Kidney (tissue), 14 donors: ENCODE measurements around the gene MIDN. TPM values are rescaled to one million over a fixed set of nuclear protein-coding genes. Genes with fewer than 3 reads are reported as not detected.
A peak's percentile ranks its signal among the peaks of the same experiment; 100 is the strongest.

Experiments
- DNase-seq, 5 donors: peaks; one replicate each; pipeline ENCODE4 v3.0.0-alpha.2; 2013 to 2020
- FAIRE-seq: peaks from 2 replicates; lab custom pipeline; 2012; peaks lifted over from hg19 to GRCh38; lab: Jason Lieb, UNC
- H3K27ac ChIP-seq, 2 donors: one replicate each; pipeline ENCODE4 v1.7.0; 2013; ENCODE audit warnings: low read depth in 2 of 2, low read length in 2 of 2, inconsistent platforms in 1 of 2
- H3K27me3 ChIP-seq: one replicate; pipeline ENCODE4 v1.7.1; 2013; ENCODE audit warnings: low read length, inconsistent platforms; ENCODE audit not compliant: control insufficient read depth, insufficient read depth
- H3K36me3 ChIP-seq, 3 donors: one replicate each; pipeline versions ENCODE4 v1.7.0 to v1.7.1; 2013; ENCODE audit warnings: low read length in 3 of 3, control low read depth in 1 of 3, inconsistent platforms in 1 of 3; ENCODE audit not compliant: insufficient read depth in 3 of 3, control insufficient read depth in 2 of 3
- H3K4me1 ChIP-seq, 3 donors: one replicate each; pipeline versions ENCODE4 v1.7.0 to v1.7.1; 2013; ENCODE audit warnings: low read length in 3 of 3, inconsistent platforms in 1 of 3, low read depth in 1 of 3; ENCODE audit not compliant: control insufficient read depth in 2 of 3, insufficient read depth in 2 of 3
- H3K4me3 ChIP-seq, 3 donors: one replicate each; pipeline versions ENCODE4 v1.7.0 to v1.8.1; 2013; ENCODE audit warnings: low read length in 3 of 3, control low read depth in 1 of 3, inconsistent platforms in 1 of 3
- H3K9ac ChIP-seq, 3 donors: one replicate each; pipeline versions ENCODE4 v1.7.0 to v1.7.1; 2013; ENCODE audit warnings: low read length in 3 of 3, control low read depth in 1 of 3, inconsistent platforms in 1 of 3
- H3K9me3 ChIP-seq, 3 donors: one replicate each; pipeline versions ENCODE4 v1.7.0 to v1.7.1; 2013; ENCODE audit warnings: low read length in 3 of 3, control low read depth in 1 of 3, inconsistent platforms in 1 of 3; ENCODE audit not compliant: control insufficient read depth in 2 of 3, insufficient read depth in 1 of 3
- CTCF ChIP-seq: IDR thresholded peaks from 3 replicates; pipeline ENCODE4 v1.5.1; 2012; ENCODE audit warnings: mild to moderate bottlenecking, moderate library complexity, borderline replicate concordance; ENCODE audit not compliant: insufficient read depth; ENCODE audit errors: extremely low read depth
- intact Hi-C: fragments of 100-400 bp; cut with DNase I; formaldehyde crosslinking; loops from one replicate; pipeline ENCODE4 v1.11.1; 2022
- polyA plus RNA-seq: library from polyadenylated mRNA; stranded (reverse); fragments of 350-450 nt; fragmentation: Illumina TruSeq; extraction: RNeasy Lipid Tissue Mini Kit (QIAGEN cat#74804); gene quantifications from one replicate; pipeline ENCODE4 v1.2.3, GENCODE V29; 2014; ENCODE audit warnings: low read depth, low replicate concordance; ENCODE audit not compliant: insufficient read depth
- total RNA-seq: library from RNA; stranded (reverse); fragmentation: NEBNext Ultra II Directional; extraction: Animal tissue kit (Norgen Biotek cat#: 25700); gene quantifications from one replicate; pipeline ENCODE4 v1.2.1, GENCODE V29; 2021
- donor health status: control.
- donor health status: control.
- donor health status: control.
- donor health status: control.
- donor health status: control.
- donor health status: DM: yes; HTN: yes; CAD: no.
- donor health status: Normal renal cell carcinoma (clear cell type).

The MIDN gene
- total and polyA plus RNA-seq, 2 donors from 2014 or later: 21.3 to 205 TPM

GRCh38 chr19:1214299-1214861, 34.0 kb upstream of the MIDN start:
- H3K4me1 ChIP-seq: peaks cover 0 to 55% (median 27%) of the 10 kb centered on the region in 3 donors
- no peak for TF ChIP-seq CTCF
- no peak overlapping the region for H3K4me3 ChIP-seq
- peak overlapping the region; percentile 86 to 90 for H3K27ac ChIP-seq
- peak overlapping the region in 1 of 3 donors; percentile 53 for H3K9ac ChIP-seq
- DNase-seq (peak in 1 of 5 donors; percentile 72), FAIRE-seq (no peak)
- H3K27me3 ChIP-seq: no peaks in the 10 kb centered on the region
- peaks cover 0 to 3% (median 3%) of the 10 kb centered on the region in 3 donors for H3K36me3 ChIP-seq
- no peaks in the 10 kb centered on the region for H3K9me3 ChIP-seq
- intact Hi-C loops: no loop called here

GRCh38 chr19:1214862-1215731, 33.3 kb upstream of the MIDN start:
- DNase-seq (peak in 1 of 5 donors; percentile 89), FAIRE-seq (no peak)
- intact Hi-C loops: no loop called here
- peak overlapping the region in 2 of 3 donors; percentile 53 to 60 for H3K9ac ChIP-seq
- H3K4me3 ChIP-seq: no peak overlapping the region
- H3K4me1 ChIP-seq: peaks cover 0 to 48% (median 27%) of the 10 kb centered on the region in 3 donors
- no peaks in the 10 kb centered on the region for H3K27me3 ChIP-seq
- peak overlapping the region; percentile 86 to 90 for H3K27ac ChIP-seq
- TF ChIP-seq CTCF: no peak
- H3K9me3 ChIP-seq: no peaks in the 10 kb centered on the region
- peaks cover 0 to 6% (median 0%) of the 10 kb centered on the region in 3 donors for H3K36me3 ChIP-seq

- intact Hi-C loops: no loop called here
- H3K9me3 ChIP-seq: no peaks in the 10 kb centered on the region
- no peak for FAIRE-seq
- no peaks in the 10 kb centered on the region for H3K27me3 ChIP-seq
- H3K27ac ChIP-seq: no peak overlapping the region
- peak overlapping the region in 1 of 3 donors; percentile 10 for H3K9ac ChIP-seq
- TF ChIP-seq CTCF: no peak
- peaks cover 0 to 13% (median 0%) of the 10 kb centered on the region in 3 donors for H3K36me3 ChIP-seq
- peak in 1 of 5 donors; percentile 75 for DNase-seq
- no peak overlapping the region for H3K4me3 ChIP-seq
- peaks cover 0 to 46% (median 27%) of the 10 kb centered on the region in 3 donors for H3K4me1 ChIP-seq
Observed at GRCh38 chr19:1216756-1217155, 31.6 kb upstream of the MIDN start.
